Endodermal cell (in vitro differentiated cells): ENCODE data around the gene IGFBP5. TPM values are rescaled to one million over a fixed set of nuclear protein-coding genes. Genes with fewer than 3 reads are reported as not detected.

ENCODE experiments used
- DNase-seq: peaks from one replicate; pipeline ENCODE4 v3.0.0-alpha.2; 2017
- H3K27ac ChIP-seq: 2 replicates; pipeline ENCODE4 v1.5.1; 2013; ENCODE audit warnings: mild to moderate bottlenecking, low read depth, low read length, moderate library complexity
- H3K27me3 ChIP-seq: 2 replicates; pipeline ENCODE4 v1.6.1; 2013; ENCODE audit warnings: mild to moderate bottlenecking, low read length, moderate library complexity; ENCODE audit not compliant: insufficient read depth, control insufficient read depth, poor library complexity, severe bottlenecking
- H3K36me3 ChIP-seq: 2 replicates; pipeline ENCODE4 v1.7.0; 2013; ENCODE audit warnings: mild to moderate bottlenecking, low read length, moderate library complexity; ENCODE audit not compliant: control insufficient read depth, insufficient read depth
- H3K4me1 ChIP-seq: one replicate; pipeline ENCODE4 v1.7.0; 2013; ENCODE audit warnings: low read length; ENCODE audit not compliant: control insufficient read depth, insufficient read depth
- H3K4me3 ChIP-seq: 2 replicates; pipeline ENCODE4 v1.5.1; 2013; ENCODE audit warnings: mild to moderate bottlenecking, low read length, moderate library complexity
- H3K9ac ChIP-seq: 2 replicates; pipeline ENCODE4 v1.6.1; 2013; ENCODE audit warnings: mild to moderate bottlenecking, low read length, moderate library complexity; ENCODE audit not compliant: poor library complexity, severe bottlenecking; ENCODE audit errors: extremely low read depth
- H3K9me3 ChIP-seq: 2 replicates; pipeline ENCODE4 v1.6.1; 2013; ENCODE audit warnings: mild to moderate bottlenecking, low read length, moderate library complexity; ENCODE audit not compliant: control insufficient read depth
- H3K27ac Mint-ChIP-seq: 2 replicates; pipeline ENCODE4 v1.8.0; 2020; ENCODE audit warnings: mixed read lengths
- H3K27me3 Mint-ChIP-seq: 2 replicates; pipeline ENCODE4 v1.8.0; 2021; ENCODE audit warnings: mild to moderate bottlenecking, mixed read lengths; ENCODE audit not compliant: insufficient read depth
- H3K36me3 Mint-ChIP-seq: 2 replicates; pipeline ENCODE4 v1.8.0; 2020; ENCODE audit warnings: low read depth, mixed read lengths
- H3K4me1 Mint-ChIP-seq: 2 replicates; pipeline ENCODE4 v1.8.0; 2020; ENCODE audit warnings: mixed read lengths
- H3K4me3 Mint-ChIP-seq: 2 replicates; pipeline ENCODE4 v1.8.0; 2020; ENCODE audit warnings: mild to moderate bottlenecking, moderate library complexity, mixed read lengths
- H3K9me3 Mint-ChIP-seq: 2 replicates; pipeline ENCODE4 v1.8.0; 2020; ENCODE audit warnings: mild to moderate bottlenecking, mixed read lengths
- WGBS, 2 experiments: methylation state at CpG; one replicate each; pipeline versions ENCODE4 v1.1.5 to v1.1.7; 2013; ENCODE audit warnings: missing lambda C conversion rate in 2 of 2, mixed read lengths in 1 of 2; ENCODE audit not compliant: insufficient coverage in 1 of 2, insufficient read length in 1 of 2; 5-methylcytosine and 5-hydroxymethylcytosine counted together
- total RNA-seq, 2 donors: library from RNA; stranded (reverse); fragmentation: NEBNext Ultra II Directional in 1 of 2; extraction: Animal tissue kit (Norgen Biotek cat#: 25700) in 1 of 2; gene quantifications; 2 replicates in 1 of 2; 3 replicates in 1 of 2; pipeline ENCODE4 v1.2.1, GENCODE V29; 2021
- TF ChIP-seq, protein P1 (sequence below): fragments of 200-600 bp; sonication (generic); conservative IDR thresholded peaks from 2 replicates; pipeline ENCODE4 v1.5.0; 2021; ENCODE audit warnings: antibody characterized with exemption, mild to moderate bottlenecking

The IGFBP5 gene
- total RNA-seq, 2 donors from 2014 or later = 3.6 to 8.9 TPM

DNA sequence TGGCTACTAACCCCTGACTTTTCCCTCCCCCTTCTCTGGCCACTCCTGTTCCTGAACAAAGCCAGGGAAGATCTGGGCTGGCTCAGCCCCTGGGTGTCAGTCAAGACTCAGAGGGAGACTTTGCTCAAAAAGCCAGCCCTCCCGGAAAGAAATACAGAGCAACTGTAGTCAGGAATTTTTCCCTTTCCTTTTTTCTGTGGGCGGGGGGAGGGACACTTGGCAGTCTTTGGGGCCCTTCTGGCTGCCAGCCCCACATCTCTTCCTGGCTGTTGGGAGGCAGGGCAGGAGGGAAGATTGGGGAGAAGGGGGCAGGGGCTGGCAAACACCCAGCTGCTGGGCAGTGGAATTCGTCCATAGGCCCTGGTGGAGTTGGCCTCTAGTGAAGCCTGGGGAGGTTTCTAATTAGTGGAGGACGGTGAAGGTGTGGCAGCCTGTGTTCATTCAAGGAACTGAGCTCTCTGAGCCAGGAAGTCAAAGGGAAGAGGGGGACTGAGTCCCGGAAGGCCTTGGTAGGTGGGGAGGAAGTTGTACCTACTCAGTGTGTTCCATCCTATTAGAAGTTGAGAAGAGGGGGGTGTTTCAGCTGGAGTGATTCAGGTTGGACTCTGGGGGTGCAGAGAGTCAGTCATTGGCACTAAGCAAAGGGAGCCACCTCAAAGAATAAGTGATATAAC, 51.2 kb downstream of the IGFBP5 start:
- Mint-ChIP-seq H3K27me3 (no peaks in the 10 kb centered on the region), H3K36me3 (peaks cover 15% of the 10 kb centered on the region), H3K9me3 (peaks cover 3% of the 10 kb centered on the region), H3K27ac (no peak overlapping the region), H3K4me3 (no peak overlapping the region), H3K4me1 (peaks cover 23% of the 10 kb centered on the region)
- WGBS, 2 experiments = 64 to 76% methylated on average over 2 to 5 of the region's 5 CpGs
- Histone ChIP-seq H3K9me3 (no peaks in the 10 kb centered on the region), H3K27ac (peak overlapping the region; percentile 36), H3K4me3 (no peak overlapping the region), H3K4me1 (peaks cover 7% of the 10 kb centered on the region), H3K9ac (no peak overlapping the region), H3K27me3 (no peaks in the 10 kb centered on the region), H3K36me3 (peaks cover 18% of the 10 kb centered on the region)
- TF ChIP-seq, protein P1, sequence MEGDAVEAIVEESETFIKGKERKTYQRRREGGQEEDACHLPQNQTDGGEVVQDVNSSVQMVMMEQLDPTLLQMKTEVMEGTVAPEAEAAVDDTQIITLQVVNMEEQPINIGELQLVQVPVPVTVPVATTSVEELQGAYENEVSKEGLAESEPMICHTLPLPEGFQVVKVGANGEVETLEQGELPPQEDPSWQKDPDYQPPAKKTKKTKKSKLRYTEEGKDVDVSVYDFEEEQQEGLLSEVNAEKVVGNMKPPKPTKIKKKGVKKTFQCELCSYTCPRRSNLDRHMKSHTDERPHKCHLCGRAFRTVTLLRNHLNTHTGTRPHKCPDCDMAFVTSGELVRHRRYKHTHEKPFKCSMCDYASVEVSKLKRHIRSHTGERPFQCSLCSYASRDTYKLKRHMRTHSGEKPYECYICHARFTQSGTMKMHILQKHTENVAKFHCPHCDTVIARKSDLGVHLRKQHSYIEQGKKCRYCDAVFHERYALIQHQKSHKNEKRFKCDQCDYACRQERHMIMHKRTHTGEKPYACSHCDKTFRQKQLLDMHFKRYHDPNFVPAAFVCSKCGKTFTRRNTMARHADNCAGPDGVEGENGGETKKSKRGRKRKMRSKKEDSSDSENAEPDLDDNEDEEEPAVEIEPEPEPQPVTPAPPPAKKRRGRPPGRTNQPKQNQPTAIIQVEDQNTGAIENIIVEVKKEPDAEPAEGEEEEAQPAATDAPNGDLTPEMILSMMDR = no peak
- no peak for DNase-seq

DNA sequence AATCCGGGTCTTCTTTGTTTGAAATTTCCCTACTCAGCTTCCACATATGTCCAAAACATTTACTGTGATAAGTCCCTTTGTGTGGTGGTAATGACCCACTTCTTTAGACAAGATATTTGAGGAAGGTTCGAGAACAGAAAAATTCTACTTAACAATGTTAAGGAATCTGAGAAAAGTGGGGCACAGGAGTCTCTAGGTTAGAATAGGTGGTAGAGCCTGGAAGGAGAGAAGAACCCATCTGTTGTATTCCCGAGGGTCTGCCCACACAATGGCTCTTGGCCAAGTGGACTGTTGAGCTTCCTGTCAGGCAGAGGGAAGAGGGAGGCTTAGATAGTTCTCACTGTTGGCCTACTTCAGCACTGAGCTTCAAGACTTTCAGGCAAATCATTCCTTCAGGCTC, 57.9 kb downstream of the IGFBP5 start:
- Mint-ChIP-seq H3K27me3 (peaks cover 36% of the 10 kb centered on the region), H3K4me3 (peak overlapping the region; percentile 89), H3K4me1 (peaks cover 41% of the 10 kb centered on the region), H3K9me3 (no peaks in the 10 kb centered on the region), H3K36me3 (peaks cover under 1% of the 10 kb centered on the region), H3K27ac (peak overlapping the region; percentile 35)
- Histone ChIP-seq H3K9me3 (no peaks in the 10 kb centered on the region), H3K36me3 (peaks cover 13% of the 10 kb centered on the region), H3K9ac (no peak overlapping the region), H3K4me1 (peaks cover 8% of the 10 kb centered on the region), H3K27ac (peak overlapping the region; percentile 52), H3K4me3 (no peak overlapping the region), H3K27me3 (peaks cover under 1% of the 10 kb centered on the region)
- 97 to 100% methylated on average over 2 to 3 of the region's 3 CpGs for whole genome bisulfite sequencing, 2 experiments
- TF ChIP-seq, protein P1 = no peak
- DNase-seq = no peak

DNA sequence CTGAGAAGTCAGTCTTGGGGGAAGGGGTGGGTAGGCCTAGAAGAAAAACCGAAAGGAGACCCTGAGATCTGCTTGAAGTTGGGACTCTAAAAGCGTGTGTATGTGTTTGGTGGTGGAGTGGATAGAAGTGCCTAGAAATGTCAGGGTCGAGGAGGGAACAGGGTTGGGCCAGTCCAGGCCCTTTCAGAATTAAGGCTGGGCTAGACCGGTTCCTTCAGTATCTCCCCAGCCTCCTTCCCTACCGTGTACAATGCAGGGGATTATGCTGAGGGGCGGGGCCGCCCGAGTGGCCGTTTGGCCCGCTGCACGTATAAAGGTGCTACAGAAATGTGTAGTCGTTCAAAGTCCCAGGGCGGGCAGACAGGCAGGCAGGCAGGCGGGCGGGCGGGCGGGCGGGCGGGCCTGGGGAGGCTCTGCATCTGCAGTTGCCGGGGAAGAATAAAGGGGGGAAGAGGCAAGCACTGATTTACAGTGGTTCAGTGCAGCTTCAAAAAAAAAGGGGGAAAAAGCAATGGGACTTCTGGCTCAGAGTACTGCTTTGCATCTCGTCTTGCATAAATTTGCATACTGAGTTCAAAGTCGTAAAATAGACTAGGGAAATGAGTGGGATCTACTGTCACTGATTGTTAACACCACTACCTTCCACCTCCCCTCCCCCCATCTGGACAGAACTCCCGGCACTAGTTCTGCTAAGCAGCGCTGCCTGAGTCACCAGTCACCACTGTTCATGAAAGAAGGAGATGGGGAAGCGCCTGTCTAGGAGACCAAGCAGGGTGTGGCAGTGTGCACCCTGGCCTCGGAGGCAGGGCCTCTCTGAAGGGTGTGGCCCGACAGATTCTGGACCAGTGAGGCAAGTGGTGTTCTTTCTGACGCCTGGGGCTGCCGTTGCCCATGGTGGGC, 58.5 kb downstream of the IGFBP5 start:
- H3K9me3 ChIP-seq = no peaks in the 10 kb centered on the region
- H3K4me1 Mint-ChIP-seq = peaks cover 46% of the 10 kb centered on the region
- DNase-seq = peak; percentile 84
- no peaks in the 10 kb centered on the region for H3K9me3 Mint-ChIP-seq
- peak overlapping the region; percentile 89 for H3K4me3 Mint-ChIP-seq
- H3K9ac ChIP-seq = peak overlapping the region; percentile 57
- H3K27ac Mint-ChIP-seq = peak overlapping the region; percentile 71
- peaks cover 12% of the 10 kb centered on the region for H3K4me1 ChIP-seq
- peaks cover 13% of the 10 kb centered on the region for H3K36me3 ChIP-seq
- H3K27me3 ChIP-seq = peaks cover 7% of the 10 kb centered on the region
- peak overlapping the region; percentile 91 for H3K27ac ChIP-seq
- H3K36me3 Mint-ChIP-seq = no peaks in the 10 kb centered on the region
- TF ChIP-seq, protein P1 = no peak
- peaks cover 43% of the 10 kb centered on the region for H3K27me3 Mint-ChIP-seq
- 26 to 43% methylated on average over 4 to 29 of the region's 29 CpGs for WGBS, 2 experiments
- H3K4me3 ChIP-seq = peak overlapping the region; percentile 91
